SK-MEL-5 (cell line): ENCODE data around the gene MYL3. TPM values are rescaled to one million over a fixed set of nuclear protein-coding genes. Genes with fewer than 3 reads are reported as not detected.
"Not testable (repeated sequence)": the region's sequence is repeated elsewhere in the genome, so short reads cannot be mapped to it uniquely, and the experiment has no call there.

Source experiments
- DNase-seq: peaks from one replicate; pipeline ENCODE4 v3.0.0-alpha.2; 2016; ENCODE audit warnings: low read depth, low spot score
- in situ Hi-C: cut with HindIII; loops from 2 replicates; pipeline ENCODE4 v1.10.0; 2016; ENCODE audit warnings: low sequenced_read_pairs, high pct_unique_total_duplicates, low pct_unique_long_range_greater_than_20kb
- total RNA-seq: library from RNA; depleted of rRNA; stranded (reverse); fragments of >200 nt; shearing (Covaris generic); gene quantifications from 2 replicates; pipeline ENCODE4 v1.2.3, GENCODE V29; 2014; rRNA removed

The MYL3 gene
- total RNA-seq, 1 experiment from 2014 or later, result not detected

GRCh38 chr3:46825450-46825849 is 37.8 kb downstream of the MYL3 start:
- no peak for DNase-seq
- in situ Hi-C loops, result no loop called here

GRCh38 chr3:46824211-46824970 is 38.9 kb downstream of the MYL3 start:
- in situ Hi-C loops, result no loop called here
- DNase-seq, result no peak

- DNase-seq, in situ Hi-C loops: not testable (repeated sequence)
Measured at GRCh38 chr3:46823314-46823713, 39.9 kb downstream of the MYL3 start.

- DNase-seq, result no peak
- in situ Hi-C loops, result no loop called here
Measured at GRCh38 chr3:46821553-46821952, 41.7 kb downstream of the MYL3 start.

- no peak for DNase-seq
- in situ Hi-C loops, result no loop called here
Measured at GRCh38 chr3:46820852-46821251, 42.4 kb downstream of the MYL3 start.

- in situ Hi-C loops, result no loop called here
- peak; percentile 9 for DNase-seq
Measured at GRCh38 chr3:46812237-46812791, 50.9 kb downstream of the MYL3 start.

GRCh38 chr3:46811615-46812236 is 51.5 kb downstream of the MYL3 start:
- in situ Hi-C loops, result no loop called here
- DNase-seq, result no peak

- in situ Hi-C loops, DNase-seq: not testable (repeated sequence)
Measured at GRCh38 chr3:46808766-46809165, 54.5 kb downstream of the MYL3 start.

Other genes starting within 250 kb of the MYL3 start
- gene ALS2CL, start 169.8 kb downstream of the MYL3 start, total RNA-seq, result 0.43 and 0.90 TPM in 2 replicates
- gene TMIE, start 162.1 kb downstream of the MYL3 start, total RNA-seq, result 0.11 TPM in 1 of 2 replicates, not detected in the other
- gene PRSS50, start 145.6 kb downstream of the MYL3 start, total RNA-seq, result not detected in 2 replicates
- 0.48 TPM in 1 of 2 replicates, not detected in the other for gene PTH1R, start 14.3 kb upstream of the MYL3 start, total RNA-seq
- gene CCDC12, start 113.3 kb upstream of the MYL3 start, total RNA-seq, result 21.5 and 24.6 TPM in 2 replicates
- 5.3 and 6.1 TPM in 2 replicates for gene NBEAL2, start 116.2 kb upstream of the MYL3 start, total RNA-seq